RPMI8226 (cell line): ENCODE results near the gene RAD51AP1.

Source experiments
- DNase-seq: peaks from one replicate; pipeline ENCODE4 v3.0.0-alpha.2; 2015

The RAD51AP1 gene

GRCh38 chr12:4553943-4554342 is 15.3 kb downstream of the RAD51AP1 start:
- no peak for DNase-seq

DNA sequence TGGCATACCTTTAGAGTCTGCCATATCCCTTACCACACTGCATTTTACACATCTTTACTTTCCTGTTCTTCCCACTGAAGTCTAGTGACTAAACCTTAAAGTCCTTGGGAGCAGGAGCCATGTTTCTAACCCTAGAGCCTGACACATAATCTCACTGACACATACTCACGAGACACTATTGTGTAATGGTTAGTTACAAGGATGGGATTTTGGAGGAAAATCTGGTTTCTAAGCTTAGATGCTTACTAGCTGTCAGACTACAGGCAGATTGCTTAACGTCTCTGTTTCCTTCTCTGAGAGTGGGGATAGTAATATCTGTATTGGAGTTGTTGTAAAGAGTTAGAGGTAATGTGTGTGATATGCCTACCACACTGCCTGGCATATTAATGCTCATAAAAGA is 17.1 kb downstream of the RAD51AP1 start:
- DNase-seq = no peak

- no peak for DNase-seq
Measured at GRCh38 chr12:4556735-4557530, 18.2 kb downstream of the RAD51AP1 start.

- DNase-seq = no peak
Measured at GRCh38 chr12:4557586-4557985, 18.9 kb downstream of the RAD51AP1 start.

DNA sequence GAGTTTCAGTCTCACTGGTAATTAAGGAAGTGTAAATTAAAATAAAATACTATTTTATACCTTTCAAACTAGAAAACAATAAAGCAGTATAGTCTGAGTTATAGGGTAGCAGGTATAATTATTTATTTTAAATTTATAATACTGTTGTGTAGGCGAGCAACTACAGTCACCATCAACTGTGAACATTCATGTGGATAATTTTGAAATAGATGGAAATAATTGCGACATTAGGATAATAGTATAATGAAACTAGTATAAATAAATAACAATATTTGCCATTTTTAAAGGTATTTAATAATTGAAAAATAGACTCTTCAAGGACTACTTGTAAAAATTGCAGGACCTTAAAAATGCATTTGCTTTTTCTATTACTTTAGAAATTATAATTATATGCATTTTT is 19.5 kb downstream of the RAD51AP1 start:
- no peak for DNase-seq

- no peak for DNase-seq
Measured at GRCh38 chr12:4562034-4562657, 23.5 kb downstream of the RAD51AP1 start, which contains the start of gene DYRK4. Gene DYRK4, plus strand, starts transcription at chr12:4562208. Its CDS starts 38 bp downstream, at chr12:4562246.

DNA sequence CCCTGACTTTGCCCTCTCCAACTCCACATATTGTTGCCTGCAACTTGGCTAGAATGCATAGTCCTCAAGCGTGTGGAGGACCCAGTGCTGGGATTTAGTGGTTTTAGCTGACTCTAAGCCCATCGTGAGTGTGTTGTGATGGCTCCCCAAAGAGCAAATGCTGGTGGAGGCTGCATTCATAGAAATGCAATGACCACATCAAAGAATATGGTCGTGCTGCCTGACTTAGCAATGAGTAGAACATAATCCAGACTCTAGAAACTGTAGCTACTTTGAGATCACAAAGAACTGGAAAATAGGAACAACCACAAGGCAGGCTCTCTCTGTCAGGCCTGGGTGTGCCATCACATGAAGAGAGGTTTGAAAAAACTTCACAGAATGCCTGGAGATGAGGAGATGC is 24.6 kb downstream of the RAD51AP1 start:
- no peak for DNase-seq

GRCh38 chr12:4564818-4565217 is 26.1 kb downstream of the RAD51AP1 start:
- DNase-seq = no peak

- no peak for DNase-seq
Measured at GRCh38 chr12:4566474-4566873, 27.8 kb downstream of the RAD51AP1 start.

DNA sequence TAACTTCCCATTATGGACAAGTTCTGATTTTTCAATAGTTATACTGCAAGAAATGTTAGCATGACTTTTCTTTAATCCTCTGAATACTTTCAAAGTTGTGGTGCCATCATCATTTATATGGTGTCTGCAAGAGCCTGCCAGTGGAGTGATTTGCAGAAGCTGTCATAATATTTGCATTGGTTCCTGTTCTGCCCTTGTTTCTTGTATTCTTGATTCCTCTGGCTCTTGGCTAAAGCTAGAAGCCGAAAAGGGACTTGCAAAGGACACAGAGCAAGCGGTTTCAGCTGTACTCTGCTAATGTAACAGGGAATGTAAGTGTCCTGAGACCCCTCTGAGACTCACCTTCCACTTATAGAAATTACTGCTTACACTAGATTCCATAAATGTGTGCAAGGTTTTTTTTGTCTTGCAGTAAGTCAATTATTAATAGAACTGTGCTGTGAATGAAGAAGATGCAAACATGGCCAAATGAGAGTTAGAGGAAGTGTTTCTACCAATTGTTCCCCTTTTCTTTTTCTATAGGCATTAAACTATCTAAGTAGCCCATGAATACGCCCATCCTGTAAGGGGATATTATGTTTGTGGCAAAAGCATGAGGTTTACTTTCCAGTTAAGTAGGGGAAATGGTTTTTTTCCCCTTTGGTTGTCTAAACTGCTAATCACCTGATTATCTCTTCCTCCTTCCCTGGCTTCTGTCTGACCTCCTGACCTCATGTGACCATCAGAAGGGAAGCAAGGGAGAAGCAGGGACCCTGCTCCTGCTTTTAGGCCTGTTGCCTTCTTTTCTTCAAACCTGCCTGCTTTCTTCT is 28.6 kb downstream of the RAD51AP1 start:
- no peak for DNase-seq

DNA sequence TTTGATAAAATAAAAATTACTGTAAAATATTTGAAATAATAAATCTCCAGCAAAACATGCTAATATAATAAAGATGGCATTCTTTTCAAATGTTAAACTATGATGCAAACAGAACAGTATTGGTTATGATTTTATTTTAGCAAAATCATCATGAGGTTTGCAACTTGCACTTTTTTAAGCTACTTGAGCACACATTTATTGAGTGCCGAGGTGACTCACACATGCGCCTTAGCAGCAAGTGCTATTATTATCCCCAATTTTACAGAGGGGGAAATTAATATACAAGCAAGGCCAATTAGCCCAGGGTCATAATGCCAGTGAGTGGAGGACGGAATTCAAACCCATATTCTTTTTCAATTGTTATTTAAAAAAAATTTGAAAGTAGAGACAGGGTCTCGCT is 30.6 kb downstream of the RAD51AP1 start:
- no peak for DNase-seq

- DNase-seq = no peak
Measured at GRCh38 chr12:4572680-4573079, 34.0 kb downstream of the RAD51AP1 start.

DNA sequence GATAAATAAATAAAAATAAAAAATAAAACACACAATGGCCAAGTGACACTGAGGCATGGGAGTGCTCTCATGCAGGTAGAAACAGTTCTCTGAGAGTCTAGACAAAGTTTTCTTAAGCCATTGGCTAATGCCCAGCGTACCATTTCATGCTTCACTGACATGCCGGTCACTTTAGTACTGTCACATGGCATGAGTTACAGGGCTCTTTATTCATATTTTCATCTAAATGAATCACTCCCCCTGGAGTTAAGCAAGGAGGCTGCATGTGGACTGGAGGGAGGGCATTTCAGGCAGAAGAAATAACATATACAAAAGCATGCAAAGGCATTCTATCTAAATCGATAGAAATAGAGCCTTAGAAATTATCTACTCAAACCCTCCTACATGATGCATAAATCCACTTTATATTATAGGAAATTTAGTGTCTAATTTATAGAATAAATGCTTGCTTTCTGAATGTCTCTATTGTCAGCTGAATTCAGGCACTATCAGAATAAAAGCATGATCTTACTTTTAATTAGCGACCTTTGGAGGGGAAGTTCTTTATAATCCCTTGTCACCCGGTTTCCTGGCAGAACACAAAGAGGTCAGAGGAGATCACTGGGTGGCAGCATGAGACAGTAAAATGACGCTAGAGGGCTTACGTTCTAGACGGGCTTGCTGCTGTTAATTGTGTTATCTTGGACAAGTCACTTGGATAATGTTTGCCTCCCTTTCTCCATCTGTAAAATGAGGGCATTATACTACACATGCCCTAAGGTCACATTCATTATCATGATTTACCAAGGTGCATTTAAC is 40.8 kb downstream of the RAD51AP1 start:
- peak; percentile 38 for DNase-seq

DNA sequence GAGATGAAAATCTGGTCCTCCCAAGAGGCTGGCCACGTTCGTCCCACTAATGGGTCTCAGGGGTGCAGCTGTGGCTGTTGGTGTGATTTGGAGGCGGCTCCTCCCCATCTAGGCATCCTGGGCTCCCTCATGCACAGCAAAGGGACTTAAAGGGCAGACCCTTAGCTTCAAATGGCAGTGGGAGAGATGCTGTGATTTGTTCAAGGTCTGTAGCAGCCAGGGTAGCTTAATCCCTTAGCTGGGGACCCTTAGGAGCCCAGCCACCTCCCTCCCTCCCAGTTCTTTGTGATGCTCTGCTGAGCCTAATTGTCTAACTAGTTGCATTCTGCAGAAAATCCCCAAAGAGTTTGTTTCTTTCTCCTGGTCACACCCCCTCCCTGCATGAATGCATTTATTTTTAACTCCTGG is 41.6 kb downstream of the RAD51AP1 start:
- DNase-seq = no peak

DNA sequence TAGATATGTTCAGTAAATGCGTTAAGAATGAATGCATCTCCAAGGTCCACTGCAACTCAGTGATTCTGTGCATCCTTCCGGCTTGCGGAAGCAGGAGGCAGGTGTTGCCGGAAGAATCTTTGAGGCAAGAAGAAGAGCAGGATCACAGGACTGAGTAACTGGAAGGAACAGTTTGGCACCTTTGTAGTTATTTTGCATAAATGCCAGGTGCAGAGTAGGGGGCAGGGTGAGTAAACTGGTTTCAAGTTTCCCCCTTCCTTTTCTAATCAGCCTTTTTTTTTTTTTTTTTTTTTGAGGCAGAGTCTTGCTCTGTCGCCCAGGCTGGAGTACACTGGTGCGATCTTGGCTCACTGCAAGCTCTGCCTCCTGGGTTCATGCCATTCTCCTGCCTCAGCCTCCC is 45.6 kb downstream of the RAD51AP1 start:
- no peak for DNase-seq

- DNase-seq = no peak
Measured at GRCh38 chr12:4584896-4585295, 46.2 kb downstream of the RAD51AP1 start.

DNA sequence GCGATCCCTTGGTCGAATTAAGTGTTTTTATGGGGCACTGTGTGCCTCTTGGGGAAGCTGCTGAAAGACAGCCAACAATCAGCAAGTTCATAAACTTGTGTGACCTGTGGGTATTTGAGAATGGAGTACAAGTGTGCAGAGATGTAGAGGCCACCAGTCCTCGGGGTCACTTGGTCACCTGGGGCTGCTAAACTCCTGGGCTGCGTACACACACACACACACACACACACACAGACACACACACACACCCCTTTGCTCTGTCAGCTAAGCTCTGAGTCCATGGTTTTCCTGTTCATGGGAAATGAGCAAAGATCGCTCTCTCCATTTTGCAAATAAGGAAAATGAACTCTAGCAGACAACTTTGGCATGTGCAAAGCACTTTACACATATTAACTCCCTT is 47.8 kb downstream of the RAD51AP1 start:
- no peak for DNase-seq

DNA sequence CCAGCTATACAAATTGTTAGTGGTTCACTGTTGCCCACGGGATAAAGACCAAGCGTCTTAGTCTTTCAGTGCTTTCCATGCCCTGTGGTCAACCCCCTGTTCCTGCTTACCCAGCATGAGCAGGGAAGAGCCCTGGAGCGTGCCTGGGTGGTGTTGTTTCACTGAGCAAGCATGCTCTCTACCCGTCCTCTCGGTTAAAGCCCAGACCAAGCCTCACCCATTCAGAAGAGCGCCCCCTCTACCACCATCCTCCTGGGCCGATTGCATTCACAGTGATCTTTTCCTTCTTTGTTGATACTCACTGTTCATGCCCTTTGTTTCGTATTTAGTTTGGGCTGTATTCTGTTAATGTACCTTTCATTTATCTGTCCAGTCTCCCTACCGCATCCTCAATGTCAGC is 48.4 kb downstream of the RAD51AP1 start:
- DNase-seq = no peak

GRCh38 chr12:4588916-4589315 is 50.2 kb downstream of the RAD51AP1 start:
- DNase-seq = no peak

DNA sequence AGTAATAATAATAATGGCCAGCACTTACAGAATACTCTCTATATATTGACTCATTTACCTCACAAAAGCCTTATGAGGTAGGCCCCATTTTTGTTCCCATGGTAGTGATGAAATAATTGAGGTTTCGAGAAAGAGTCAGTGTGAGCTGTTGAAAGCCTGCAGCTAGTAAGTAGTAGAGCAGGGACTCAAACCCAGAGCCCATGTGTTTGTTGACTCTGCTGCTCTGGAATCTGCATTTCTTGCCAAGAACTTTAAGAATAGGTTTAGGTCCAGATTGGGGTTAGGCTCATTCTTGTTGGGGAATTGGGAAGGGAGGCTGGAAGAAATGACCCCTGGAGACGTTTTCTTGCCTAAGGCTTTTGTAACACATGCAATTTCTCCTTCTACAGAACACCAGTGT is 51.3 kb downstream of the RAD51AP1 start:
- no peak for DNase-seq

GRCh38 chr12:4591180-4591687 is 52.5 kb downstream of the RAD51AP1 start:
- DNase-seq = peak; percentile 54

DNA sequence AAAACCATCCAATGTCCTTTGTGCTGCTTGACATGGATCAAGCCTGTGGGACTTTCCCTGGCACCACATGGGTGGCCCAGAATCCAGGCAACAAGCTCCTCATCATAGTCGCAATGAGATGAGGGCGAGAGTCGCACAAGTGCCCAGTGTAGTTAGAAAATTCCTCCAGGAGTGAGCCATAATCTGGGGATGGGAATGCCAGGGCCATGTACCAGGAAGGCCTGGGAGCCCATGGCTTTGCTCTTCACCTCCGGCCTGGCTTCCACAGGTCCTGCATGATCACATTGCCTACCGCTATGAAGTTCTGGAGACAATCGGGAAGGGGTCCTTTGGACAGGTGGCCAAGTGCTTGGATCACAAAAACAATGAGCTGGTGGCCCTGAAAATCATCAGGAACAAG is 57.2 kb downstream of the RAD51AP1 start:
- no peak for DNase-seq

GRCh38 chr12:4603421-4603820 is 64.7 kb downstream of the RAD51AP1 start:
- no peak for DNase-seq
